IPS DF 4.7 (cell line): ENCODE results near the gene BCL2L14.

ENCODE experiments used
- DNase-seq: peaks from one replicate; pipeline ENCODE4 v3.0.0-alpha.2; 2013; ENCODE audit warnings: low spot score; ENCODE audit errors: extremely low read depth

The BCL2L14 gene, protein sequence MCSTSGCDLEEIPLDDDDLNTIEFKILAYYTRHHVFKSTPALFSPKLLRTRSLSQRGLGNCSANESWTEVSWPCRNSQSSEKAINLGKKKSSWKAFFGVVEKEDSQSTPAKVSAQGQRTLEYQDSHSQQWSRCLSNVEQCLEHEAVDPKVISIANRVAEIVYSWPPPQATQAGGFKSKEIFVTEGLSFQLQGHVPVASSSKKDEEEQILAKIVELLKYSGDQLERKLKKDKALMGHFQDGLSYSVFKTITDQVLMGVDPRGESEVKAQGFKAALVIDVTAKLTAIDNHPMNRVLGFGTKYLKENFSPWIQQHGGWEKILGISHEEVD

DNA sequence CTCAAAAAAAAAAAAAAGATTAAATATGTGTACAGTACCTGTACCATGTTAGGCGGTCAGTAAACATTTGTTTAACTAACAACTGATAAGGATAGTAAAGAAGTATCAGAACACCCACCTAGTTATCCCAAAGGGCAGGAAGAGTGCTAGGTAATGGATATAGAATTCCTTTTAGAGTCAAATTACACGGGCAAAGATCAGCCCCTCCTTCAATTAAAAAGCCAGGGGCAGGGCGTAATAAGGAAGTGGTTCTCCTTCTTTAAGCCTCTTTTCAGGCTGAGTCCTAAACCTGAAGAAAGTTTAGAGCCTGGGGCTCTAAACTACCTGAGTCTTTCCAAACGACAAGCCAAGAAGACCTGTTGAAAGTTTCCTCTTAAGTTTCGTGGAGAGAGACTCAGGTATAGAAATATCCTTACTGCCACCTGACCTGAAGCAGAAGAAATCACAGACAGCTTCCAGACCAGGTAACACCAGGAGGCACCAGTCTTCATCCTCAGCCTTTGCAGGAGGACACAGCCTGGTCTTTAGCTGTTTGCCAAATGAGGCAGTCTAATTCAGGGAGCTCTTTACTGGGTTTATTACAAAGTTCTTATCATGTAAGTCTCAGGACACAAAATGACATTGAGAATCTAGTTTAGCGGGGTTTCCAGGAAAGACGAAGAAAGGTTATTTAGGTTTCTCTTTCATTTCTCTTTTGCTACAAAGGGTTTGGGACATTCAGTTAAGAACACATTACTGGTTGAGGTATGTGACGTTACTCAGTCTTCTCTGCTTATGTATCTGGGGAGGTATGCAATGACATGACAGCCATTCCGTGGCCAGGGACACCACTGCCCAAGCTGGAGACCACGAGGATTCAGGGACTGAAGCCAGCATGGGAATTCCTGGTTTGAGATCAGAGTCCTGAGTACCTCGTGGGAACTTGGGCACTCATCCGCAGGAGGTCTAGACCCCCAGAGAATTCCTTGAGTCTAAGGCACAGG lies at the start of gene BCL2L14:
Gene BCL2L14 (plus strand): TSS at position 266 of the 983 bp plus-strand sequence. CDS start 8,367 bp downstream, outside the sequence.
- DNase-seq: no peak

DNA sequence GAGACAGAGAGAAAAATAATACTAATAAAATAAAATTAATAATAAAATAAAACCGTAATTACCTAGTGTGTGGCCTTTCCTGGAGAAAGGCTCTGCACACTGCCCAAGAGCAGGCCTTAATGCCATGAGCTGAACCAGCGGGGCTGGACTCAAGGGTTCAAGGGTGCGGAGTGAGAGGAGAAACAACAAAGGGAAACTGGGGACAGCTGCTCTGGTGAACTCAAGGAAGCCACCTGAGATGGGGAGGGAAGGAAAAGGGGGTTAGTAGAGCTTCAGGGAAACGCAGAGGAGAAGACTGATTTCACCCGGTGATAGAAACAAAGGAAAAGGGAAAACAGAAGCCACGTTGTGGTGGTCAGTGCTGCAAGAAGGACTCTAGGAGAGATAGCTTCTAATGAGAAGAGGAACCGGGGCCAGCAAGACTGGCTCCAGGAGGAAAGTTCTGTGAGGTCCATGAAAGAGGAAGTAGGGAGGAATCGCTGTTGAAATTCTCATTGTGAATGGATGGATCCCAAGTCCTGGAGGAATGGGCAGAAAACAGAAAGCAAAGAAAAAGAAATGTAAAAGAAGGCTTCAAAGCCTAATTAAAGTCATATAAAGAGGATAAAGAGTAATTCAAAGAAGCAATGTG lies 48.3 kb upstream of the BCL2L14 start:
- DNase-seq: no peak

DNA sequence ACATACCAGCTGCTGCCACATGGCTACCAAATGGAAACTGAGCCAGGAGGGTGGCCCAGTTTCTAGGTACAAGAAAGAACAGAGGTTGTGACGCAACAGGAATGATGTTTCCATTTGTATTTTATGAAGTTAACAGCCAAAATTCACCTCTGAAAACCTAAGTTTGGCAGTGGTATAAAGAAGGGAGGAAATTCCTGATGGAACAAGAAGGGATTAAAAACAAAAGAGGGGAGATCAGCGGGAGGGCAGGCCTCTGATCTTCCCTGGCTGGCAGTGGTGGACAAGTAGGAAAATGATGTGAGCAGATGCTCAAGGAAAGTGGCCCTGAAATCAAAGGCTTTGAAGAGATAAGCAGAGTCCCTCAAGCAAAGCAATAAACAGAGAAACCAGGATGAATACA lies 47.3 kb upstream of the BCL2L14 start:
- DNase-seq: no peak

DNA sequence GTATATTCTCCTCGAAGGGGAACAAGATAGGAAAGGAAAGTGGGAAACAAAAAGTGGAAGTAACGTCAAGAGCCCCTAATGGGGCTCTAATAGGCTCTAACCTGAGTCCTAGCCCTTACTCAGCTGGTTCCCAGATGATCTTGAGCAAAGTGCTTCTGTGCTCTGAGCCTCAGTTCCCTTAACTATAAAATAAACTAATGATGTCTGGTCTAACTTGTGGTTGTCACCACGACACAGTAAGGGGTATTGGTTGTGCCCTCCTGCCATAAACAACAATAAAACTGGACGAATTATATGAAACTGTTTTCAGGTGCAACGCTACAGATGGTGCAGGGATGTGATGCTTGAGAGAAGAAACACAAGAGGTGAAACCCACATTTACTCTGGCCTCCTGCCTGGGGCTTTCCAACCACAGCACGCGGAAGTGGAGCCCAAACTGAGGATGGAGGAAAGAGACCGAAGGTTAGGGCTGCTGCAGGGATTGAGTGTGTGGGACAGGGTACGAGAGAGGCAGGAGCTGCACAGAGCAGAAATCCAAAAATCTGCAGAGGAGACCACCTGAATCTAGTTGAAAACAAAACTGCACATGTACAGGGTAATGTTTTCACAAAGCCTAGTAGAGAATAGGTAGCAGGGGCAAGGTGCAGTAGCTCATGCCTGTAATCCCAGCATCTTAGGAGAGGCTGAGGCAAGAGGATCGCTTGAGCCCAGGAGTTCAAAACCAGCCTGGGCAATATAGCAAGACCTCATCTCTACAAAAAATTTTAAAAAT lies 45.6 kb upstream of the BCL2L14 start:
- no peak for DNase-seq

DNA sequence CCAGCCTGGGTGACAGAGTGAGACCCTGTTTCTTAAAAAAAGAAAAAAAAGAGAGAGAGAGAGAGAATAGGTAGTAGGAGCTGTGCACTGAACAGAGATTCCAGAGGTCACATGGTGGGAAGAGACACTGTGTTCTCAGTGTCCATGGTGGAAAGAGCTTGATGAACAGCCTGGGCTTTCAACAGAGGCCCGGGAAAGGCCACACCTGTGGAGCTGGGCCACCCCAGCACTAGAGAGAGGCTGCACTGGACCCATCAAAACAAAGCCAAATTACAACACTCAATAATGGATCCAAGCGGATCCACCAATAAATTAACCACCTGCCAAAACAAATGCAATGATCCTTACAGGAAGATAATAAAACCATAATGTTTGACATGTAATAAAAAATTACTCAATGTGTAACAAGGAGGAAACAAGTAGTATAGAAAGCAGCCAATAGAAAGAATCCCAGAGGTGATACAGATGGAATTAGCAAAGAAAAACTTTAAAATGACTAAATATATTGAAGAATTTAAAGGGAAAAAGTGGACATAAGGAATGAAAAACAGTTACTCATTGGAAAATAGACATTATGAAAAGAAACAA lies 44.8 kb upstream of the BCL2L14 start:
- DNase-seq: no peak

DNA sequence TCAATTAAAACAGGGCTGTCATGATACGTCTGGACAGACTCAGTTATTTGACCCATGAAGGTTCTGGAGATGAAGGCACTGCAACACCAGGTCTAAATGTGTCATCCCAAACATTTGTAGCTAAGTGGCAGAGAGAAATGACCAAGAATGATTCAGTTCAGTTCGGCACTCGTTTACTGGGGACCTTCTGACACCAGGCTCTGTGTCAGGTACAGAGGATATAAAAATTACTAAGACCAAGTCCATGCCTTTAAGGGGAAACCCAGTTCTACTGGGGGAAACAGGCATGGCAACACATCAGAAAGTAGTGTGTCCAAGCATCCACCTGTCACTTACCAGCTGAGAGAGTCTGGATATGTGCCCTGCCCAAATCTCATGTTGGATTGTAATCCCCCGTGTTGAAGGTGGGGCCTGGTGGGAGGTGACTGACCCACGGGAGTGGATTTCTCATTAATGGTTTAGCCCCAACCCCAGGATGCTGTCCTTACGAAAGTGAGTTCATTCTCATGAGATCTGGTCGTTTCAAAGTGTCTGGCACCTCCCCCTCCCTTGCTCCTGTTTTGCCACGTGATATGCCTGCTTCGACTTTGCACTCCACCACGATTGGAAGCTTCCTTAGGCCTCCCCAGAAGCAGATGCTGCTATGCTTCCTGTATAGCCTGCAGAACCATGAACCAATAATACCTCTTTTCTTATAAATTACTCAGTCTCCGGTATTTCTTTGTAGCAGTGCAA lies 41.9 kb upstream of the BCL2L14 start:
- no peak for DNase-seq

DNA sequence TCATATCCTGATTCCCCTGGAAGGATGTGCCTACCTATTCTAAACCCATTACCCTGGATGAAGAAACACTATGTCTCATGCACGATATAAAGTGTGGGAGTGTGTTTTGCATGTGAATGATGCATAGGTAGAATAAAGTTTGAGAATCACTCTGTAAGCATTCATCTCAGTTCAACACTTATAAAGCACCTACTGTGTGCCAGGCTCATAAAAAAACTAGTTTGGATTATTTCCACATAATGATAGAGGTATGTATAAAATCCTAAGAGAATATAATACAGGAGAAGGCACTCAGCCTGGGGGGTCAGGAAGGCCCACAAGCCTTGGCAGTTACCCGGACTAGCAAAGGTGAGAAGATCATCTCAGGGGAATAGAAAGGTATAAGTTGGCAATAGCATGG lies 41.1 kb upstream of the BCL2L14 start:
- DNase-seq: no peak

DNA sequence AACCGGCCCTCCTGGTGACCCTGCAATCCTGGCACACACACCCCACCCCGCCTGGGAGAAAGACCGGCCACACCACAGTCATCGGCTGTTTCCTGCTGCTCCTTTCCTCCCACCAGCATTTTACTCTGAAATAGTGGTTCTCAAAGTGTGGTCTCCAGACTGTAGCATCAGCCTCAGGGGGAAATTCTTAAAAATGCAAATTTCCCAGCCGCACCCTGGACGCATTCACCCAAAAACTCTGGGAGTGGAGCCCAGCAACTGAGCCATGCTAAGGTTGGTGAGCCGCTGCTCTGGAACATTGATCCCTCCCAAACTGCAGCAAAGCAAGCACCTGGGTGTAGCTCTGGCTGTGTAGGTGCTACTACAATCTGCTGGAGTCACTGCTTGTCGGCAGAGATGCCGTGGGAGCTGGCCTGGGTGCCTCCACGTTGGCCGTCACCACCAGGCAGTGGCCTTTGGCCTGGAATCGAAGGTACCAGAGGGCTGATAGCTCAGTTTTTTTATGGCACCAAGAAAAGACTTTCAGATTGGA lies 38.4 kb upstream of the BCL2L14 start:
- no peak for DNase-seq

DNA sequence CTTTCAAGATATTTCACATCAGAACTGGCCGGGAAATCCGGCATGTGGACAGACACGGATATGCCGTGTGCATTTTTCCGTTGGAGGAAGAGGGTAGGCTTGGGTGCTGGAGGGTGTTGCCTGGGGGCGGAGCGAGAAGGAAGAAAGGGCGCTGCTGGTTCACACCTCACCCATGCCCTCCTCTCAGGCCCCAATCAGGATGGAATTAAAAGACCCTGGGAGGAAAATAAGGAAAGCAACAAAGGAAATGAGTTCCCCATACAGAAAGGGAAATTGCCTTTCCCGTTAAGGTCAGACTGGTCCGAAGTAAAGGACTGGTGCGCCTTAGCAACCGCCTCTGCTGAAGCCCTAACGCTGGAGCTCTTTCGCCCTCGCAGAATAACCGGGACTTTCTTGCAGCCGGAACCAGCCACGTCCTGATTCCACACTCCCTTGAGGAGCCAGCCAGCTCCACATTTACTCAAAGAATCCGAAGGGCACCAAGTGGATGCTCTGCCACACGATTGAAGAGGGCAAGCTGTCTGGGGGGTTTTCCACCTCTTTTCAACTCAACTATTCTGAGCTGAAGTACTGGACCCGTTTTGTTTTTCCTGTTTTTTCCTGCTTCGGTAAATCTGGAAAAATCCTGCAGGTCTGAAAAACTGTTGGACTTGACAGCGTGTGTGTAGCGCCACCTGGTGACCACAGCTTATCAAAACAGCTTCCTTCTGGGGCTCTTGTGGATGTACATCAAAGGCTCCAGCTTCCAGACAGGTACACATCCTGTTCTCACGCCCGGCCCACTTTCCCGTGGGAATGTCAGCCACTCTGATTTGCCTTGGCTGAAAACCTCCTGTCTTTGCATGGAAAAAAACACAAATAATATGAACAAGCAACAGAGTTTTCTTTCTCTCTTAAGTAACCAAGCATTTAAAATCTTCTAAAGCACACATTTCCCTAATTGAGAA lies 37.6 kb upstream of the BCL2L14 start:
- DNase-seq: peak; percentile 92

DNA sequence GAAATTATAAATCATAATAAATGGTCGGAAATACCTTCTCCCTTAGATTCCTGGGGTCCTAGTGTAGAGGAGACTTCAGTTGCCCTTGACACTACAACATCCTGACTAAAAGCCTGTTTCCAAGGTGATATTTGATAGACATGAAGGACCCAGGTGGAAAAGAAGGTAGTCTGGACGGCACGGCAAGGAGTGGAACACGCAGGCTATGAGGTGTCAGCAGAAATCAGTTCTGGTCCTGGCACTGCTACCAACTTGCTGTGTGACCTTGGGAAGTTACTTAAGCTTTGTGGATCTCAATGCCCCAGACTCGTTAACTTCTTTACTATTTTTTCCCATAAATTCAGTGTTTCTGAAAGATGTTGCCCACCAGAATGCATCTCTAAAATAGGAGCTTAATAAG lies 36.9 kb upstream of the BCL2L14 start:
- DNase-seq: no peak

DNA sequence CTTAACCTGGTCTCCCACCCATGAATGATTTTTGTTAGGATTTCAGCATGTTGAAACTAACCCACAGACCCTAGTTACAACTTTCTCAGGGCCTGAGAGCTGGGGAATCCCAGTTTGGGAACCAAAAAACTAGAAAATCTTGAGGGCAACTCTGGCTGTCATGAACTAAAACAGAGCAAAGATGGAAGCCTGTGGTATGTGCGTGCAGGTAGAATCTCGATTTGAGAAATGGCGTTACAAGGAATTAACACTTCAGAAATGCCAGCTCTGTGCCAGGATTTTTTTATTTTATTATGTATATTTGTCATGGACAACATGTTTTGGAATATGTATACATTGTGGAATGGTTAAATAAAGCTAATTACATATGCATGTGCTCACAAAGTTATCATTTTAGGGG lies 36.4 kb upstream of the BCL2L14 start:
- no peak for DNase-seq

DNA sequence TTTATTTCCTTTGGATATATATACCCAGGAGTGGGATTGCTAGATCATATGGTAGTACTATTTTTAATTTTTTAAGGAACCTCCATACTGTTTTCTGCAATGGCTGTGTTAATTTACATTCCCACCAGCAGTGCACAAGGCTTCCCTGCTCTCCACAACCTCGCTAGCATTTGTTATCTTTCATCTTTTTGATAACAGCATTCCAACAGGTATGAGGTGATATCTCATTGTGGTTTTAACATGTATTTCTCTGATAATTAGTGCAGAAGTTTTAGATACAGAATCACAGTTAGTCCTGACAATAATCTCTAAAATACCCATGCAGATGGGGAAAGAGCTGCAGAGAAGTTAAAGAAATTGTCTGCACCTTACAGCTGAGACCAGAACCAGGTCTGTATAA lies 35.5 kb upstream of the BCL2L14 start:
- DNase-seq: no peak

DNA sequence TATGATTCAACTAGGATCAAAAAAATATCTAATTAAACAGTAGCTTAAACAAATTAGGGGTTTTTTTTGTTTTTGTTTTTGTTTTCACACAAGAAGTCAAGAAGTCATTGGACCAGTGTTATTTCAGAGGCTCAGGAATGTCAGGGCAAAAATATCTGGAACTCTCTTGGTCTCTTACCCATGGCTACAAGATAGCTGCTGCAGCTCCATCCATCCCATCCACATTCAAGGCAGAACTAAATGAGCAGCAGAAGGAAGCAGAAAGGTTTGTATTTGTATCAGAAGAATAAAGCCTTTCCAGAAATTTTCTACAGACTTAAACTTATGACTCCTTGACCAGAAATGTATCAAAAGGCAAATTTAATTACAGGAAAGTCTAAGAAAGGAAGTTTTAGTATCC lies 33.8 kb upstream of the BCL2L14 start:
- no peak for DNase-seq

DNA sequence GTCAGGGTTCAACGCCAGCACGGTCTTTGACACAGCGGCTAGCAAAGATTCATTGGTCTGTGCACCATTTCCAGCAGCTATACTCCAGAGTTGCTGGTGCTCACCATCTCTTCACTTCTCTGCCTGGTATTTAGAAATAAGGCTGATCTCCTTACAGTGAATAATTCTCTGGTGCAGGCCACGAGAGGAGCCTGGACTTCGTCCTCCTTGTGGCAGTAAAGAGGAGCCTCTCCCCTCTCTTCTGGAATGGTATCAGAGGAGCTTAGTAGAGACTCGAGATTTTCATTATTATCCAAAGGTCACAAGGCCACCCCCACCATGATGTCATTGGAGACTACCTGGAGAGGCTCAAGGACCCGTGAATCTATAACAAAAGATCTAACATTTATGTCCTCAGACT lies 30.8 kb upstream of the BCL2L14 start:
- no peak for DNase-seq

DNA sequence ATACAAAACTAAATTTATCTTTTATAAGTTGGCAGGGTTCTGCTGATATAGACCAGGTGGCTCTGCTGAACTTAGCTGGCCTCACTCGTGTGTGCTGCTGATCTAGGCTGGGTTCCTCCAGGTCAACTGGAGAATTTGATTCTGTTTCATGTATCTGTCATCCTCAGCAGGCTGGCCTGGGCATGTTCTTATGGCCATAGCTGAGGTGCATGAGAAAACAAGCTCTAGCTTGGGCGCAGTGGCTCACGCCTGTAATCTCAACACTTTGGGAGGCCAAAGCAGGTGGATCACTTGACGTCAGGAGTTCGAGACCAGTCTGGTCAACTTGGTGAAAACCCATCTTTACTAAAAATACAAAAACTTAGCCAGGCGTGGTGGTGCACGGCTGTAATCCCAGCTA lies 24.3 kb upstream of the BCL2L14 start:
- no peak for DNase-seq

DNA sequence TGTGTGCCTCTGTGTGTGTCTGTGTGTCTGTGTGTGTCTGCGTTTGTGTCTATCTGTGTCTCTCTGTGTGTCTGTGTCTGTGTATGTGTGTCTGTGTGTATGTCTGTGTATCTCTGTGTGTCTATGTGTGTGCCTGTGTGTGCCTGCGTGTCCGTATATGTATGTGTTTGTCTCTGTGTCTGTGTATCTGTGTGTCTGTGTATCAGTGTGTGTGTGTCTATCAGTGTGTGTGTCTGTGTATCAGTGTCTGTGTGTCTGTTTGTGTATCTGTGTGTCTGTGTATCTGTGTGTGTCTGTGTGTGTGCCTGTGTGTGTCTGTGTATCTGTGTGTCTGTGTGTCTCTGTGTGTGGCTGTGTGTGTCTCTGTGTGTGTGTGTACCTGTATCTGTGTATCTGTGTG lies 23.1 kb upstream of the BCL2L14 start:
- no peak for DNase-seq

DNA sequence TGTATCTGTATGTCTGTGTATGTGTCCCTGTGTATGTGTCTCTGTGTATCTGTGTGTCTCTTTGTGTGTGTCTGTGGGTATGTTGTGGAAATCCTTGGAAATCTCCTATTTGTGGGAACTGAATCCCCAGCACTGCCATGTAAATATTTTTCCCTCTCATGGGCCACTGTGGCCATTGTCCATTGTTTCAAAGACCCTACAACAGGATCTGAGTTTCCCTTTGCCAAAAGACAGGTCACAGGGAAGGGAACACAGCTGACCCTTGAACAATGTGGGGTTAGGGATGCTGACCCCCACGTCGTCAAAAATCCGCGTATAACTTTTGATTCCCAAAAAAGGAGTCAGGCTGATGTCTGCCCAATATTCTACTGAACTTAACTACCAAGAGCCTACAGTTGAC lies 22.5 kb upstream of the BCL2L14 start:
- DNase-seq: no peak

DNA sequence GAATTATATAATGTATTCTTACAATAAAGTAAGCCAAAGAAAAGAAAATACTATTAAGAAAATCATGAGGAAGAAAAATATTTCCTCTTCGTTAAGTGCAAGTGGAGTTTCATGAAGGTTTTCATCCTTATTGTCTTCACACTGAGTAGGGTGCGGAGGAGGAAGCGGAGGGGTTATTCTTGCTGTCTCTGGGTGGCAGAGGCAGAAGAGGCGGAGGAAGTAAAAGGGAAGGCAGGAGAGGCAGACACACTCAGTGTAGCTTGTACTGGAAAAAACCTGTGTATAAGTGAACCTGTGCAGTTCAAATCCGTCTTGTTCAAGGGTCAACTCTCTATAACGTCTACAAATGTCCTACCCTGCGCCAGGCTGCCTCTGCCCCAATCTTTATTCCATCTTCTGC lies 22.0 kb upstream of the BCL2L14 start:
- no peak for DNase-seq

DNA sequence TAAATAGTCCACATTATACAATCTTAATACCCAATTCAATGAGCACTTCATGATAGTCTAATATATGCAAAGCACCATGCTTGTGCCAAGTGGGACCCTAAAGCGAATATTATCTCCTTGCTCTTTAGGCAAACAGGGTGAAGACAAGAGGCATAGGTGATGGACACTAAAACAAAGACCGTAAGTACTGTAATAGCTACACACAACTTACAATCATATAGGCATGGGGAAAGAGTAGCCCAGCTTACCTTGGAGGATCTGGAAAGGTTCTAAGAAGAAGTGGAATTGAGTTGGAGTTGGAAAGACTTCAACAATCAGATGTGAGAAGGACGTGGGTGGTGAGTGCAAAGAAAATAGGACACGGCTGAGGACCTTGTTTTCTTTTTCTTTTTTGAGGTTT lies 19.1 kb upstream of the BCL2L14 start:
- no peak for DNase-seq
